Measurements from ENCODE around the gene IQCC. TPM values are rescaled to one million over a fixed set of nuclear protein-coding genes. Genes with fewer than 3 reads are reported as not detected.

Gene IQCC
- total RNA-seq, 2 experiments from 2014 or later, result 2.4 to 3.2 TPM

GRCh38 chr1:32219022-32219421, 13.6 kb downstream of the IQCC start:
- H3K9me3 ChIP-seq (ENCODE audit: control insufficient read depth in 1 of 2, insufficient read depth in 1 of 2, low read length in 2 of 2), result no peaks in the 10 kb centered on the region
- H3K4me1 ChIP-seq (ENCODE audit: insufficient read depth, low read length), result peaks cover 41% of the 10 kb centered on the region
- POLR2A ChIA-PET, result interaction anchor here (0.6 to 1.1 kb wide), 2 partner anchors 39 to 168 kb away, joined by 3 read pairs; partner anchors contain the start of gene TXLNA
- Mint-ChIP-seq H3K36me3 (ENCODE audit: low read depth) (peaks cover 58% of the 10 kb centered on the region), H3K27me3 (no peaks in the 10 kb centered on the region), H3K27ac (peak overlapping the region; percentile 58), H3K9me3 (no peaks in the 10 kb centered on the region), H3K4me3 (no peak overlapping the region), H3K4me1 (ENCODE audit: low read depth) (peaks cover 41% of the 10 kb centered on the region)
- ATAC-seq (ENCODE audit: poor library complexity), result no peak
- H3K27me3 ChIP-seq (ENCODE audit: control insufficient read depth in 1 of 2, insufficient read depth in 2 of 2, low read length in 2 of 2), result no peaks in the 10 kb centered on the region
- peaks cover 37% of the 10 kb centered on the region for H3K36me3 ChIP-seq (ENCODE audit: insufficient read depth, low read length)
- TF ChIP-seq CTCF (IDR thresholded peaks at IDR 0.05), result no peak
- no peak overlapping the region for H3K27ac ChIP-seq (ENCODE audit: low read depth in 1 of 2, low read length in 2 of 2)
- CTCF ChIA-PET, result no interaction called here
- no peak overlapping the region for H3K4me3 ChIP-seq (ENCODE audit: low read length)
- intact Hi-C loops (cut with DNase I, micrococcal nuclease), result no loop called here
- DNase-seq, result no peak

- H3K4me1 ChIP-seq (ENCODE audit: insufficient read depth, low read length), result peaks cover 39% of the 10 kb centered on the region
- POLR2A ChIA-PET, result interaction anchor here (0.7 to 2.8 kb wide), 5 partner anchors 20 to 174 kb away, joined by 3 to 9 read pairs (median 4); partner anchors contain the start of gene BSDC1
- CTCF ChIA-PET, result interaction anchor here (1.3 kb wide), 1 partner anchor 69 kb away, joined by 3 read pairs; no protein-coding TSS in a partner anchor
- H3K9me3 ChIP-seq (ENCODE audit: control insufficient read depth in 1 of 2, insufficient read depth in 1 of 2, low read length in 2 of 2), result no peaks in the 10 kb centered on the region
- no peaks in the 10 kb centered on the region for H3K27me3 Mint-ChIP-seq
- H3K27ac ChIP-seq (ENCODE audit: low read depth in 1 of 2, low read length in 2 of 2), result no peak overlapping the region
- DNase-seq (no peak), ATAC-seq (ENCODE audit: poor library complexity) (no peak)
- H3K27ac Mint-ChIP-seq, result peak overlapping the region; percentile 99
- peaks cover 44% of the 10 kb centered on the region for H3K4me1 Mint-ChIP-seq (ENCODE audit: low read depth)
- H3K36me3 Mint-ChIP-seq (ENCODE audit: low read depth), result peaks cover 61% of the 10 kb centered on the region
- peaks cover 35% of the 10 kb centered on the region for H3K36me3 ChIP-seq (ENCODE audit: insufficient read depth, low read length)
- peak overlapping the region; percentile 99 for H3K4me3 Mint-ChIP-seq
- intact Hi-C loops (cut with DNase I, micrococcal nuclease), result loop anchor here in 1 of 2 experiments (2.0 to 10.0 kb wide), 2 partner anchors 40 to 54 kb away; no protein-coding TSS in a partner anchor
- peak overlapping the region; percentile 79 for H3K4me3 ChIP-seq (ENCODE audit: low read length)
- no peak for TF ChIP-seq CTCF (IDR thresholded peaks at IDR 0.05)
- H3K9me3 Mint-ChIP-seq, result no peaks in the 10 kb centered on the region
- H3K27me3 ChIP-seq (ENCODE audit: control insufficient read depth in 1 of 2, insufficient read depth in 2 of 2, low read length in 2 of 2), result no peaks in the 10 kb centered on the region
Observed at GRCh38 chr1:32220746-32221580, 15.5 kb downstream of the IQCC start.

DNA sequence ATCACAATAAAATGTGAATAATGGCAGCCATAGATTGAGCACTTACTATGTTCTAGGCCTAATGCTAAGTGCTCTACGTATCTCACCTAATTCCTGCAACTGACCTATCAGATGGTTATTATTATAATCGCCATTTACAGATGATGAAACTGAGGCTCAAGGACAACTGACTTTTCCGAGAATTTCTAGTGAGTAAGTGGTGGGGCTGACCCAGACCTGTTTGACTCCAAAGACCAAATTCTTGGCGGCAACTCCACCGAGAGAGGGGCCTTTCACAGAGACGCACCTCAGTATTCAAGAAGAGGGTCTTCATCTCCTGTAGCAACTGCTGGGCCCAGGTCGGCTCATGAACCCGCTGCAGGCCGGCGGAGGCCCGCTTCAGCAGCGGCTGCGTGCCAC, 16.1 kb downstream of the IQCC start:
- peak overlapping the region; percentile 99 for H3K27ac Mint-ChIP-seq
- H3K9me3 ChIP-seq (ENCODE audit: control insufficient read depth in 1 of 2, insufficient read depth in 1 of 2, low read length in 2 of 2), result no peaks in the 10 kb centered on the region
- H3K27ac ChIP-seq (ENCODE audit: low read depth in 1 of 2, low read length in 2 of 2), result peak overlapping the region; percentile 94
- peak overlapping the region; percentile 99 for H3K4me3 Mint-ChIP-seq
- H3K9me3 Mint-ChIP-seq, result no peaks in the 10 kb centered on the region
- intact Hi-C loops (cut with DNase I, micrococcal nuclease), result loop anchor here in 1 of 2 experiments (2.0 to 10.0 kb wide), 2 partner anchors 41 to 53 kb away; no protein-coding TSS in a partner anchor
- peaks cover 35% of the 10 kb centered on the region for H3K4me1 ChIP-seq (ENCODE audit: insufficient read depth, low read length)
- POLR2A ChIA-PET, result interaction anchor here (0.7 to 2.8 kb wide), 4 partner anchors 20 to 173 kb away, joined by 3 to 9 read pairs (median 4); partner anchors contain the start of gene BSDC1
- no peaks in the 10 kb centered on the region for H3K27me3 Mint-ChIP-seq
- peaks cover 61% of the 10 kb centered on the region for H3K36me3 Mint-ChIP-seq (ENCODE audit: low read depth)
- DNase-seq (no peak), ATAC-seq (ENCODE audit: poor library complexity) (no peak)
- CTCF ChIA-PET, result no interaction called here
- peaks cover 33% of the 10 kb centered on the region for H3K36me3 ChIP-seq (ENCODE audit: insufficient read depth, low read length)
- no peaks in the 10 kb centered on the region for H3K27me3 ChIP-seq (ENCODE audit: control insufficient read depth in 1 of 2, insufficient read depth in 2 of 2, low read length in 2 of 2)
- peaks cover 38% of the 10 kb centered on the region for H3K4me1 Mint-ChIP-seq (ENCODE audit: low read depth)
- peak overlapping the region; percentile 79 for H3K4me3 ChIP-seq (ENCODE audit: low read length)
- no peak for TF ChIP-seq CTCF (IDR thresholded peaks at IDR 0.05)
